Muscle of back (tissue), 11 donors: ENCODE measurements around the gene HERC6. TPM values are rescaled to one million over a fixed set of nuclear protein-coding genes. Genes with fewer than 3 reads are reported as not detected.
"Not testable (repeated sequence)": the region's sequence is repeated elsewhere in the genome, so short reads cannot be mapped to it uniquely, and the experiment has no call there.

Experiments
- DNase-seq, 3 donors: peaks; one replicate each; pipeline versions ENCODE4 v3.0.0 to v3.0.0-alpha.2; 2013
- polyA plus RNA-seq, 10 donors: library from polyadenylated mRNA; unstranded; fragments of 120-200 nt; gene quantifications; one replicate each; pipeline ENCODE4 v1.2.1, GENCODE V29; 2013; ENCODE audit not compliant: insufficient read length in 10 of 10

The HERC6 gene
- polyA plus RNA-seq, 10 donors, result 0.82 to 2.1 (median 1.4) TPM

GRCh38 chr4:88390128-88390527 lies 11.5 kb downstream of the HERC6 start:
- no peak for DNase-seq

GRCh38 chr4:88391703-88392102 lies 13.1 kb downstream of the HERC6 start:
- DNase-seq, result no peak

- no peak for DNase-seq
Observed at GRCh38 chr4:88396681-88397080, 18.0 kb downstream of the HERC6 start.

- DNase-seq, result no peak
Observed at GRCh38 chr4:88398381-88398780, 19.7 kb downstream of the HERC6 start.

- no peak for DNase-seq
Observed at GRCh38 chr4:88409206-88409605, 30.6 kb downstream of the HERC6 start.

- DNase-seq, result no peak
Observed at GRCh38 chr4:88409789-88410188, 31.1 kb downstream of the HERC6 start.

- DNase-seq, result no peak
Observed at GRCh38 chr4:88411491-88412096, 32.9 kb downstream of the HERC6 start.

- DNase-seq, result no peak
Observed at GRCh38 chr4:88413801-88414200, 35.1 kb downstream of the HERC6 start.

- no peak for DNase-seq
Observed at GRCh38 chr4:88414755-88415154, 36.1 kb downstream of the HERC6 start.

GRCh38 chr4:88415982-88416381 lies 37.3 kb downstream of the HERC6 start:
- no peak for DNase-seq

GRCh38 chr4:88418411-88418810 lies 39.8 kb downstream of the HERC6 start:
- DNase-seq, result no peak

- no peak for DNase-seq
Observed at GRCh38 chr4:88419874-88420273, 41.2 kb downstream of the HERC6 start.

GRCh38 chr4:88420844-88421243 lies 42.2 kb downstream of the HERC6 start:
- no peak for DNase-seq

- DNase-seq, result no peak
Observed at GRCh38 chr4:88422403-88422802, 43.8 kb downstream of the HERC6 start.

GRCh38 chr4:88429401-88429800 lies 50.7 kb downstream of the HERC6 start:
- DNase-seq, result no peak

GRCh38 chr4:88435987-88436693 lies 57.5 kb downstream of the HERC6 start:
- no peak for DNase-seq

GRCh38 chr4:88437873-88438272 lies 59.2 kb downstream of the HERC6 start:
- DNase-seq, result not testable (repeated sequence)

- no peak for DNase-seq
Observed at GRCh38 chr4:88439161-88439760, 60.6 kb downstream of the HERC6 start.

- no peak for DNase-seq
Observed at GRCh38 chr4:88440146-88440545, 61.5 kb downstream of the HERC6 start.

- no peak for DNase-seq
Observed at GRCh38 chr4:88441696-88442095, 63.0 kb downstream of the HERC6 start.

- DNase-seq, result no peak
Observed at GRCh38 chr4:88442689-88443191, 64.1 kb downstream of the HERC6 start.

GRCh38 chr4:88443486-88443885 lies 64.8 kb downstream of the HERC6 start:
- no peak for DNase-seq

- DNase-seq, result no peak
Observed at GRCh38 chr4:88445252-88445651, 66.6 kb downstream of the HERC6 start.
